HEK293T (cell line): Measurements from ENCODE around the gene PLBD2.

Experiments used
- CTCF ChIA-PET: fragments of 350-600 bp; formaldehyde crosslinking; extraction: SDS; loops from one replicate; lab custom pipeline; 2021; ENCODE audit warnings: antibody characterized with exemption, inconsistent platforms; lab: Yijun Ruan, JAX
- POLR2A ChIA-PET: fragments of 350-600 bp; formaldehyde crosslinking; extraction: SDS; loops from one replicate; lab custom pipeline; 2020; ENCODE audit warnings: antibody characterized with exemption, inconsistent platforms; lab: Yijun Ruan, JAX
- DNase-seq: peaks from one replicate; pipeline ENCODE4 v3.0.0; 2012; ENCODE audit warnings: mixed read lengths; ENCODE audit errors: extremely low spot score
- ARNT ChIP-seq: fragments of 450-650 bp; IDR thresholded peaks from 2 replicates; pipeline ENCODE4 v1.6.1; 2017; ENCODE audit warnings: mild to moderate bottlenecking
- BHLHE40 ChIP-seq: fragments of 450-650 bp; IDR thresholded peaks from 2 replicates; pipeline ENCODE4 v1.6.1; 2016; ENCODE audit warnings: mild to moderate bottlenecking, moderate library complexity, borderline replicate concordance
- CTBP1 ChIP-seq: fragments of 450-650 bp; IDR thresholded peaks from 2 replicates; pipeline ENCODE4 v1.6.1; 2016; ENCODE audit warnings: borderline replicate concordance
- ELF4 ChIP-seq: fragments of 450-650 bp; IDR thresholded peaks from 2 replicates; pipeline ENCODE4 v1.6.1; 2017; ENCODE audit warnings: antibody characterized with exemption
- FOXA1 ChIP-seq: fragments of 450-650 bp; IDR thresholded peaks from 2 replicates; pipeline ENCODE4 v1.6.1; 2016; ENCODE audit warnings: mild to moderate bottlenecking
- FOXK2 ChIP-seq: fragments of 450-650 bp; IDR thresholded peaks from 2 replicates; pipeline ENCODE4 v1.6.1; 2016; ENCODE audit warnings: mild to moderate bottlenecking
- FOXM1 ChIP-seq: fragments of 450-650 bp; IDR thresholded peaks from 2 replicates; pipeline ENCODE4 v1.6.1; 2017; ENCODE audit warnings: mild to moderate bottlenecking, borderline replicate concordance
- HDGF ChIP-seq: fragments of 450-650 bp; IDR thresholded peaks from 2 replicates; pipeline ENCODE4 v1.6.1; 2017; ENCODE audit warnings: antibody characterized with exemption, borderline replicate concordance
- L3MBTL2 ChIP-seq: fragments of 450-650 bp; conservative IDR thresholded peaks from 2 replicates; pipeline ENCODE4 v1.6.1; 2016; ENCODE audit warnings: mild to moderate bottlenecking
- LEF1 ChIP-seq: fragments of 450-650 bp; IDR thresholded peaks from 2 replicates; pipeline ENCODE4 v1.6.1; 2017; ENCODE audit warnings: mild to moderate bottlenecking, borderline replicate concordance
- NFRKB ChIP-seq: fragments of 450-650 bp; IDR thresholded peaks from 2 replicates; pipeline ENCODE4 v1.6.1; 2016; ENCODE audit warnings: mild to moderate bottlenecking, moderate library complexity
- SP1 ChIP-seq: fragments of 450-650 bp; IDR thresholded peaks from 2 replicates; pipeline ENCODE4 v1.6.1; 2017
- SUZ12 ChIP-seq: fragments of 450-650 bp; IDR thresholded peaks from 2 replicates; pipeline ENCODE4 v1.6.1; 2016; ENCODE audit warnings: mild to moderate bottlenecking
- TARDBP ChIP-seq: fragments of 450-650 bp; IDR thresholded peaks from 2 replicates; pipeline ENCODE4 v1.6.1; 2016
- ZNF384 ChIP-seq: fragments of 450-650 bp; IDR thresholded peaks from 2 replicates; pipeline ENCODE4 v1.6.1; 2016
- TF ChIP-seq, protein P1 (sequence below): fragments of 450-650 bp; IDR thresholded peaks from 2 replicates; pipeline ENCODE4 v1.6.1; 2016

PLBD2 gene

DNA sequence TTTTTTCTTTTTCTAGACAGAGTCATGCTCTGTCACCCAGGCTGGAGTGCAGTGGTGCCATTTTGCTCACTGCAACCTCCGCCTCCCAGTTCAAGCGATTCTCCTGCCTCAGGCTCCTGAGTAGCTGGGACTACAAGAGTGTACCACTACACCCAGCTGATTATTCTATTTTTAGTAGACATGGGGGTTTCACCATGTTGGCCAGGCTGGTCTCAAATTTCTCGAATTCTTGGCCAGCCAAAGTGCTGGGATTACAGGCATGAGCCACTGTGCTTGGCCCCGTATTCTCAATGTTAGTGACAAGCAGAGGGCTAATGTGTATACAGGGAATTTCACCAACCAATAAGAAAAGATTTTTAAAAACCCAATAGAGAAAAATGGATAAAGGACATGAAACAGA is 8.4 kb downstream of the PLBD2 start:
- no peak for DNase-seq
- POLR2A ChIA-PET: no interaction called here
- TF ChIP-seq NFRKB (no peak), HDGF (no peak), ZNF384 (no peak), SP1 (no peak), SUZ12 (no peak), BHLHE40 (no peak), ARNT (no peak), TARDBP (no peak), LEF1 (no peak), L3MBTL2 (no peak), FOXK2 (no peak), CTBP1 (no peak), ELF4 (no peak), FOXA1 (no peak), FOXM1 (no peak)
- TF ChIP-seq, protein P1, sequence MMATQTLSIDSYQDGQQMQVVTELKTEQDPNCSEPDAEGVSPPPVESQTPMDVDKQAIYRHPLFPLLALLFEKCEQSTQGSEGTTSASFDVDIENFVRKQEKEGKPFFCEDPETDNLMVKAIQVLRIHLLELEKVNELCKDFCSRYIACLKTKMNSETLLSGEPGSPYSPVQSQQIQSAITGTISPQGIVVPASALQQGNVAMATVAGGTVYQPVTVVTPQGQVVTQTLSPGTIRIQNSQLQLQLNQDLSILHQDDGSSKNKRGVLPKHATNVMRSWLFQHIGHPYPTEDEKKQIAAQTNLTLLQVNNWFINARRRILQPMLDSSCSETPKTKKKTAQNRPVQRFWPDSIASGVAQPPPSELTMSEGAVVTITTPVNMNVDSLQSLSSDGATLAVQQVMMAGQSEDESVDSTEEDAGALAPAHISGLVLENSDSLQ: no peak
- CTCF ChIA-PET: no interaction called here

GRCh38 chr12:113368331-113368730 is 9.9 kb downstream of the PLBD2 start:
- DNase-seq: no peak
- TF ChIP-seq FOXM1 (no peak), FOXK2 (no peak), L3MBTL2 (no peak), FOXA1 (no peak), NFRKB (no peak), ARNT (no peak), ZNF384 (no peak)
- TF ChIP-seq, protein P1: no peak
- CTCF ChIA-PET: no interaction called here
- POLR2A ChIA-PET: interaction anchor here (1.0 kb wide), 1 partner anchor 10 kb away, joined by 3 read pairs; the partner anchor contains the start of gene PLBD2

- DNase-seq: no peak
- ChIA-PET CTCF (interaction anchor here (1.0 kb wide), 1 partner anchor 45 kb away, joined by 3 read pairs; no protein-coding TSS in a partner anchor), POLR2A (interaction anchor here (1.0 kb wide), 1 partner anchor 11 kb away, joined by 3 read pairs; the partner anchor contains the start of gene PLBD2)
- TF ChIP-seq SUZ12 (no peak), BHLHE40 (no peak), FOXM1 (no peak), HDGF (no peak), FOXA1 (no peak), TARDBP (no peak), NFRKB (no peak), LEF1 (no peak), ARNT (no peak)
- TF ChIP-seq, protein P1: no peak
Observed at GRCh38 chr12:113369391-113369985, 11.1 kb downstream of the PLBD2 start.

GRCh38 chr12:113370923-113371682 is 12.7 kb downstream of the PLBD2 start:
- no peak for DNase-seq
- ChIA-PET POLR2A (no interaction called here), CTCF (no interaction called here)
- TF ChIP-seq, protein P1: no peak
- TF ChIP-seq FOXA1 (no peak), NFRKB (no peak), ZNF384 (no peak), CTBP1 (no peak), LEF1 (no peak), FOXK2 (no peak), ELF4 (no peak), HDGF (no peak), BHLHE40 (no peak), FOXM1 (no peak), SUZ12 (no peak), TARDBP (no peak), ARNT (no peak), SP1 (no peak), L3MBTL2 (no peak)

DNA sequence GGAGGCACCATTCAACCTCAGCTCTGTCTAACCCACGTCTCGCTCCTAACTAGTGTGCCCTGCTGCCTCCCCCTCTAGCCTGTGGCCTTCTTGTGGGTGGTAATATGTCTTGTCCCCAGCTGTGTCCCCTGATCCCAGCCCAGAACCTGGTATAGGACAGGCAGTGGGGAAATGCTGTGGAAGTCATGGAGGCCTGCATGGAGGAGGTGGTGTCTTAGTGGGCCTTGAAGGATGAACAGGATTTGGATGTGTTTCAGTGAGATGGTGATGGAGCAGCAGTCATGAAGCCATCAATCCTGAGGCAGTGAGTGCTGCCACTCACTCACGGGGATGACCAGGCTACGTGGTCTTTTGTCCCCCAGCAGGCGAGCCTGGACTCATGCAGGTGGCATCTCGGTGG is 13.4 kb downstream of the PLBD2 start:
- ChIA-PET CTCF (no interaction called here), POLR2A (no interaction called here)

More for the DNA sequence above, 13.4 kb downstream of the PLBD2 start:
- no peak for DNase-seq
- TF ChIP-seq HDGF: no peak
- no peak for TF ChIP-seq CTBP1
- TF ChIP-seq SP1: no peak
- TF ChIP-seq, protein P1: no peak
- no peak for TF ChIP-seq BHLHE40
- TF ChIP-seq FOXK2: no peak
- no peak for TF ChIP-seq L3MBTL2
- TF ChIP-seq SUZ12: no peak
- no peak for TF ChIP-seq ZNF384
- TF ChIP-seq LEF1: no peak
- no peak for TF ChIP-seq TARDBP
- TF ChIP-seq FOXM1: no peak
